Measurements from ENCODE around the gene ACBD4.

DNA sequence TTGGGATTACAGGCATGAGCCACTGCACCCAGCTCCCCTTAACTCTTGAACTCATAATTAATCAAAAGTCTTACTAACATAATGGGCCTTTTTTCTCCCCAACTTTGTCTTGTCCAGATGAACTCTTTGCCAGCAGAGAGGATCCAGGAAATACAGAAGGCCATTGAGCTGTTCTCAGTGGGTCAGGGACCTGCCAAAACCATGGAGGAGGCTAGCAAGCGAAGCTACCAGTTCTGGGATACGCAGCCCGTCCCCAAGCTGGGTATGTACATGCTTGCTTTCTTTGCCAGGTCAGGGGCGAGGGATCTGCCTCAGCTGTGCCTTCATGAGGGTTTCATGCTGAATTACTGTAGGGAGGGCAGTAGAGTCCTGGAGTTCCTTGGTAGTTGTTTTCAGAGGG is 49.1 kb upstream of the ACBD4 start:
- TF ChIP-seq POLR2A (IDR thresholded peaks at IDR 0.05), result no peak
- TF ChIP-seq, protein P1, sequence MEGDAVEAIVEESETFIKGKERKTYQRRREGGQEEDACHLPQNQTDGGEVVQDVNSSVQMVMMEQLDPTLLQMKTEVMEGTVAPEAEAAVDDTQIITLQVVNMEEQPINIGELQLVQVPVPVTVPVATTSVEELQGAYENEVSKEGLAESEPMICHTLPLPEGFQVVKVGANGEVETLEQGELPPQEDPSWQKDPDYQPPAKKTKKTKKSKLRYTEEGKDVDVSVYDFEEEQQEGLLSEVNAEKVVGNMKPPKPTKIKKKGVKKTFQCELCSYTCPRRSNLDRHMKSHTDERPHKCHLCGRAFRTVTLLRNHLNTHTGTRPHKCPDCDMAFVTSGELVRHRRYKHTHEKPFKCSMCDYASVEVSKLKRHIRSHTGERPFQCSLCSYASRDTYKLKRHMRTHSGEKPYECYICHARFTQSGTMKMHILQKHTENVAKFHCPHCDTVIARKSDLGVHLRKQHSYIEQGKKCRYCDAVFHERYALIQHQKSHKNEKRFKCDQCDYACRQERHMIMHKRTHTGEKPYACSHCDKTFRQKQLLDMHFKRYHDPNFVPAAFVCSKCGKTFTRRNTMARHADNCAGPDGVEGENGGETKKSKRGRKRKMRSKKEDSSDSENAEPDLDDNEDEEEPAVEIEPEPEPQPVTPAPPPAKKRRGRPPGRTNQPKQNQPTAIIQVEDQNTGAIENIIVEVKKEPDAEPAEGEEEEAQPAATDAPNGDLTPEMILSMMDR (IDR thresholded peaks at IDR 0.05 in 4 of 5, conservative IDR thresholded peaks at IDR 0.05 in 1 of 5), result no peak

Data from gastrocnemius medialis (tissue), 4 donors.